ENCODE results near the gene ABHD4.
"Not testable (repeated sequence)": the region's sequence is repeated elsewhere in the genome, so short reads cannot be mapped to it uniquely, and the experiment has no call there.

Gene ABHD4

GRCh38 chr14:22561661-22562579, 36.2 kb upstream of the ABHD4 start:
- DNase-seq (ENCODE audit: low spot score) = no peak

- DNase-seq (ENCODE audit: low spot score) = no peak
Observed at GRCh38 chr14:22563987-22564386, 34.1 kb upstream of the ABHD4 start.

GRCh38 chr14:22564463-22564862, 33.6 kb upstream of the ABHD4 start:
- DNase-seq (ENCODE audit: low spot score) = no peak

- DNase-seq (ENCODE audit: low spot score) = no peak
Observed at GRCh38 chr14:22565391-22565945, 32.6 kb upstream of the ABHD4 start.

DNA sequence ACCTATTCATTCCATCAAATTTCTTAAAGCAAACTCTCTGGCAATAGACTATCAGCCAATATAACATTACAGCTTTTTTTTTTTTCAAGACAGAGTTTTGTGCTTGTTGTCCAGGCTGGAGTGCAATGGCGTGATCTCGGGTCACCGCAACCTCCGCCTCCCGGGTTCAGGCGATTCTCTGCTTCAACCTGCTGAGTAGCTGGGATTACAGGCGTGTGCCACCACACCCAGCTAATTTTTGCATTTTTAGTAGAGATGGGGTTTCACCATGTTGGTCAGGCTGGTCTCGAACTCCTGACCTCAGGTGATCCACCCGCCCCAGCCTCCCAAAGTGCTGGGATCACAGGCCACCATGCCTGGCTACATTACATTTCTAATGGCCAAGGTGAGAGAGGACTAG, 31.8 kb upstream of the ABHD4 start:
- not testable (repeated sequence) for DNase-seq (ENCODE audit: low spot score)

DNA sequence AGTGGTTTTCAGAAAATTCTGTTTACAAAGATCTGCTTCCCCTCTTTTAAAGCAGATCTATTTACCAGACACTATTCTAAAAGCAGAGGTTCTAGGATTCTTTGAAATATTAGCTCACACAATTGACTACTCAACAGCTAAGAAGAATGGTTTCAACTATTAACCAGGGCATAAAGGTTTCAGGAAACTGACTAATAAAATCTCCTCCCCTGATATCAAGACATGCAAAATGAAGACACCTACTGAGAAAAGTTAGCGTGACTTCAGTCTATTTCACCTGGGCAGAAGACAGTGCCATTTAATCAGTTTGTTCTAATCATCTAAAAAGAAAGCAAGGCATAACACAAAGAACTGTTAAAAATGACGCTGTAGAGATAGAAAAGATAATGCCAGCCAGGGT, 31.3 kb upstream of the ABHD4 start:
- DNase-seq (ENCODE audit: low spot score) = no peak

DNA sequence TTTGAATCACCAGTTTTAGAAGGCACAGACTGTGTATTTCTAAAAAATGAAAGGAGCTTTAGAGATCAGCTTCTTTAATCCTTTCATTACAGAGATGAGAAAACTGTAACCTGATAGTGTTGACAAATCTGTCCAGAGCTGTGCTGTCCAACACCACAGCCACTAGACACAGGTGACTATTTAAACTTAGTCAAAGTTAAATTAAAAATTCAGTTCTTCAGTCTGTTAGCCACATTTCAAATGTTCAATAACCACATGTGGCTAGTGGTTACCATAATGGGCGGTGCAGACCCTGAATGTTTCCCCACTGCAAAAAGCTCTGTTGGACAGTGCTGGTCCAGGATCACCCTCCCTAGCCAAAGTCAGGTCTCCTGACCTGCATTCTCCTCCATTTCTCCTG, 30.7 kb upstream of the ABHD4 start:
- no peak for DNase-seq (ENCODE audit: low spot score)

- DNase-seq (ENCODE audit: low spot score) = no peak
Observed at GRCh38 chr14:22569106-22569736, 28.9 kb upstream of the ABHD4 start.

DNA sequence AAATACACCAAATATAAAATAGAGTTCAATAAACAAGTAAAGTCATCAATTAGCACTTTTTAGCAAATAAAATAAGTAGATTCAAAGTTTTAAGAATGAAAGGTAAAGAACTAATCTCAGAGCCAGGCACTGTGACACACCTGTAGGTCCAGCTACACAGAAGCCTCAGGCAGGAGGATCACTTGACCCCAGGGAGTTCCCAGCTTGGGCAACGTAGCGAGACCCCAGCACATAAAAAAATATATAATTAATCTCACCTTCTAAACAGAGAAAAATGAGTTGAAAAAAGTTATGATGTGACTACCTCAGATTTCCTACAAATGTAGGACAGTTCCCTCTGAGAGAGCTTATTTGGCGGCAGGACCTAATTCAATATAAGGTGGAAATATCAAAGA, 28.4 kb upstream of the ABHD4 start:
- no peak for DNase-seq (ENCODE audit: low spot score)

DNA sequence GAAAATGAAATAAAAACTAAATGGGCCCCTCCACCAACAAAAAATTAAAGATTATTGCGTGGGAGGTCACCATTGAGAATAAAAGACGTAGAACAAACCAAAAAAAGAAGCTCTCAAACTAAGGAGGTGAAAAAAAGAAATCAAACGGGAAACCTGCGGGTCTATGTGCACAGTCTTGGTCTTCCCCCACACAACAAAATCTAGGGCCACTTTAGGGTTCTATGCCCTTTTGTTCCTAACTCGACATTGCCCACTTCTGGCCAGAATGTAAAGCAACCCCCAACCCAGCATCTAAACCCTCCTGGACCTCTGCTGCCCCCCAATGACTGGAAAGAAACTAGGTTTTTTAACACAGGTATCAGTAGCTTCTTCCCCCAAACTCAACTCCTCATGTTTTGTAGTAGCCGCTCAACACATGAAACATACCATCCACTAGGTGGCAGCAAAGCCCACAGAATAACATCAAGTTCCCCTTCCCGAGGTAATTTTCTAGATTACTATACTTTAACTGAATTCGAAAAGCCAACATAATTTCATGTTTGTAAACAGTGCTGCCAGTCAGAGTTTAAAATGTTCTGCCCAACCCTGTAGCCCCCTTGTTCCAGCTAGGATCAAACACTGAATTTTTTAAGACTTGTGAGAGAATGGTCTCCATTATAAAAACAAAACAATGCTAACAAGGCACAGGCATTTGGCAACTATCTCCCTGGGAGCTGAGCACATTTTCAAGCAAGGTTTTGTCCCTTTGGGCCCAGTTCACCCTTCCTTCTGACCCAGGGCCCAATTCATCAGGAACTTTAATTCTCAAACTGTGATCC, 27.8 kb upstream of the ABHD4 start:
- DNase-seq (ENCODE audit: low spot score) = peak; percentile 78

GRCh38 chr14:22572562-22573058, 25.5 kb upstream of the ABHD4 start:
- DNase-seq (ENCODE audit: low spot score) = peak; percentile 18

DNA sequence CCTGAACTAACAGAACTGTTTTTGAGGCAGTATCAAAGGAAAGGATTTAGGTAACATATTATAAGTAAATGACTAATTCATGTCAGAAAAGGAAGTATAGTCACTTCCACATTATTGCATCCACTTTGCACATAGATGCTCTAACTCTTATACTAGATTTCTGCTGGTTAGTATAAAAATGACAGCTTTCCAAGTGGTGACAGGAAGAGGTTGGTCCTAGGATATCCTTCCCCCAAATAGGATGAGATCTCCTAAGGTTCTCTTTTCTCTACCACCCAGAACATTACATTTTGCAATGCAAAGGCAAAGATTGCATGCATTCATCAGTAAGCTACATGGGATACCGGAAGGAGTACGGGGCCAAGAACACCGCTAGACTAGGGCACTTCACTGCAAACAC, 24.3 kb upstream of the ABHD4 start:
- no peak for DNase-seq (ENCODE audit: low spot score)

GRCh38 chr14:22577334-22577908, 20.7 kb upstream of the ABHD4 start:
- DNase-seq (ENCODE audit: low spot score) = no peak

DNA sequence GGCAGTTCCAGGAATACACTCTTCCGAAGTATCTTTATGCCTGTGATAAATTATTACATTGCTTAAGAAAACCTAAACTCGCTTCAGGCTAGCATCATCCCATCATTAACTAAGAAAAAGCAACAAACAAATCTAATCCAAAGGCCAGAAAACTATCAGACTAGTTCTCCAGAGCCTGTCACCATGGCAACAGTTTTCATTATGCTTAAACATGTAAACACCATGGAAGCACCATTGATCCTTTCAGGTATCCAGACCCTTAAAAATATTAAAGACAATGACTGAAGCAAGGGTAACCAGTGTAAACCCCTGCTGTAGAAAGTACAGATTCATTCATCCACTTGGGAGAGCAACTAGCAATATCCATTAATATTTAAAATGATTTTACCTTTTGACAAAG, 18.9 kb upstream of the ABHD4 start:
- DNase-seq (ENCODE audit: low spot score) = no peak

DNA sequence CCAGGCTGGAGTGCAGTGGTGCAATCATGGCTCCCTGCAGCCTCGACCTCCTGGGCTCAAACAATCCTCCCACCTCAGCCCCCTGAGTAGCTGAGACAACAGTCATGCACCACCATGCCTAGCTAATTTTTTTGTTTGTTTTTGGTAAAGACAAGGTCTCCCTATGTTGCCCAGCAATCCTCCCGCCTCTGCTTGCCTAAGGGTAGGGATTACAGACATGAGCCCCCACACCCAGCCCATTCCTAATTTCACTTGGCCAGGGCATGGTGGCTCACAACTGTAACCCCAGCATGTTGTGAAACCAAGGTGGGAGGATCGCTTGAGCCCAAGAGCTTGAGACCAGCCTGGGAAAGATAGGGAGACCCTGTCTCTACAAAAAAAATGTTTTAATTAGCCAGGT, 18.2 kb upstream of the ABHD4 start:
- no peak for DNase-seq (ENCODE audit: low spot score)

- DNase-seq (ENCODE audit: low spot score) = no peak
Observed at GRCh38 chr14:22580625-22581024, 17.5 kb upstream of the ABHD4 start.

DNA sequence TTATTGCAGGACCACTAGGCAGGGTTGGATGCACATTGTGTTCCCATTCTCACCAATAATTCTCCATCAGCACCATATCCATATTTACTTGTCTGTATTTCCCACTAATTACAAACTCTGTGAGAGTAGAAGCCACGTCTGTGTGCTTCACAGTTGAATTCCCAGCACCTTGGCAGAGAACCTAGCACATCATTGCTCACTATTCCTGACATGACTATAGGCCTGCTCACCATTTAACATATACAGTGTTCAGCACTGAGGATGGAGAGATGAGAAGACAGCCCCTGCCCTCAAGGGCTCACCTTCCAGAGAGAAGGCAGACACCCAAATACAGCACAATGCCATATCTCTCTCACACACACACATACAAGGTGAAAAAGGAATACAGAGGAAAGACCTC, 14.1 kb upstream of the ABHD4 start:
- DNase-seq (ENCODE audit: low spot score) = no peak

DNA sequence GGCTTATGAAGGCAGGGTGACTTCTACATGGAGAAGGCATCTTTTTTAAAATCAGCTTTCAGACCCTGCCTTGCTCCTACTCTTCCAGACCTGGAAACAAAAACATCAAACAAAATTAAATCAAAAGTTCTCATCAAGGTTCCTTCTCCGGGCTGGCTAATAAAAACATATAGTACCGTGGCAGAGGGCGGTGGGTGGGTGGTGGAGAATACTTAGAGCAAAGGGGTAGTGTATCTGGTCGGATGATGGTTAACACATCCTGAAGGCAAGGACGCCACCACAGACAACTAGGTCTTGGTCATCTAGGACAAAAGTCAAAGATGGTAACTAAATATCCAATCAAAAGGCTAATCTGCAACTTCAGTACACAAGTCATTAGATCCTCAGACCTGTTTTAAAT, 10.9 kb upstream of the ABHD4 start:
- DNase-seq (ENCODE audit: low spot score) = no peak

GRCh38 chr14:22587677-22588422, 10.2 kb upstream of the ABHD4 start:
- not testable (repeated sequence) for DNase-seq (ENCODE audit: low spot score)

- DNase-seq (ENCODE audit: low spot score) = no peak
Observed at GRCh38 chr14:22588526-22589095, 9.5 kb upstream of the ABHD4 start.
